Endodermal cell (in vitro differentiated cells): ENCODE data around the gene NACC2. TPM values are rescaled to one million over a fixed set of nuclear protein-coding genes. Genes with fewer than 3 reads are reported as not detected.

Experiments
- DNase-seq: peaks from one replicate; pipeline ENCODE4 v3.0.0-alpha.2; 2017
- H3K27ac ChIP-seq: 2 replicates; pipeline ENCODE4 v1.5.1; 2013; ENCODE audit warnings: mild to moderate bottlenecking, low read depth, low read length, moderate library complexity
- H3K27me3 ChIP-seq: 2 replicates; pipeline ENCODE4 v1.6.1; 2013; ENCODE audit warnings: mild to moderate bottlenecking, low read length, moderate library complexity; ENCODE audit not compliant: insufficient read depth, control insufficient read depth, poor library complexity, severe bottlenecking
- H3K36me3 ChIP-seq: 2 replicates; pipeline ENCODE4 v1.7.0; 2013; ENCODE audit warnings: mild to moderate bottlenecking, low read length, moderate library complexity; ENCODE audit not compliant: control insufficient read depth, insufficient read depth
- H3K4me1 ChIP-seq: one replicate; pipeline ENCODE4 v1.7.0; 2013; ENCODE audit warnings: low read length; ENCODE audit not compliant: control insufficient read depth, insufficient read depth
- H3K4me3 ChIP-seq: 2 replicates; pipeline ENCODE4 v1.5.1; 2013; ENCODE audit warnings: mild to moderate bottlenecking, low read length, moderate library complexity
- H3K9ac ChIP-seq: 2 replicates; pipeline ENCODE4 v1.6.1; 2013; ENCODE audit warnings: mild to moderate bottlenecking, low read length, moderate library complexity; ENCODE audit not compliant: poor library complexity, severe bottlenecking; ENCODE audit errors: extremely low read depth
- H3K9me3 ChIP-seq: 2 replicates; pipeline ENCODE4 v1.6.1; 2013; ENCODE audit warnings: mild to moderate bottlenecking, low read length, moderate library complexity; ENCODE audit not compliant: control insufficient read depth
- H3K27ac Mint-ChIP-seq: 2 replicates; pipeline ENCODE4 v1.8.0; 2020; ENCODE audit warnings: mixed read lengths
- H3K27me3 Mint-ChIP-seq: 2 replicates; pipeline ENCODE4 v1.8.0; 2021; ENCODE audit warnings: mild to moderate bottlenecking, mixed read lengths; ENCODE audit not compliant: insufficient read depth
- H3K36me3 Mint-ChIP-seq: 2 replicates; pipeline ENCODE4 v1.8.0; 2020; ENCODE audit warnings: low read depth, mixed read lengths
- H3K4me1 Mint-ChIP-seq: 2 replicates; pipeline ENCODE4 v1.8.0; 2020; ENCODE audit warnings: mixed read lengths
- H3K4me3 Mint-ChIP-seq: 2 replicates; pipeline ENCODE4 v1.8.0; 2020; ENCODE audit warnings: mild to moderate bottlenecking, moderate library complexity, mixed read lengths
- H3K9me3 Mint-ChIP-seq: 2 replicates; pipeline ENCODE4 v1.8.0; 2020; ENCODE audit warnings: mild to moderate bottlenecking, mixed read lengths
- CTCF ChIP-seq: fragments of 200-600 bp; sonication (generic); conservative IDR thresholded peaks from 2 replicates; pipeline ENCODE4 v1.5.0; 2021; ENCODE audit warnings: antibody characterized with exemption, mild to moderate bottlenecking
- WGBS, 2 experiments: methylation state at CpG; one replicate each; pipeline versions ENCODE4 v1.1.5 to v1.1.7; 2013; ENCODE audit warnings: missing lambda C conversion rate in 2 of 2, mixed read lengths in 1 of 2; ENCODE audit not compliant: insufficient coverage in 1 of 2, insufficient read length in 1 of 2; 5-methylcytosine and 5-hydroxymethylcytosine counted together
- total RNA-seq, 2 donors: library from RNA; stranded (reverse); fragmentation: NEBNext Ultra II Directional in 1 of 2; extraction: Animal tissue kit (Norgen Biotek cat#: 25700) in 1 of 2; gene quantifications; 2 replicates in 1 of 2; 3 replicates in 1 of 2; pipeline ENCODE4 v1.2.1, GENCODE V29; 2021

Gene NACC2
- total RNA-seq, 2 donors from 2014 or later, result 12.4 to 16.7 TPM

GRCh38 chr9:136015656-136016571, 79.2 kb downstream of the NACC2 start:
- no peaks in the 10 kb centered on the region for H3K36me3 ChIP-seq
- no peaks in the 10 kb centered on the region for H3K9me3 ChIP-seq
- H3K4me1 Mint-ChIP-seq, result peaks cover 2% of the 10 kb centered on the region
- H3K4me3 Mint-ChIP-seq, result no peak overlapping the region
- peaks cover 2% of the 10 kb centered on the region for H3K36me3 Mint-ChIP-seq
- no peaks in the 10 kb centered on the region for H3K9me3 Mint-ChIP-seq
- no peak overlapping the region for H3K9ac ChIP-seq
- 80 to 93% methylated on average over 14 to 28 of the region's 28 CpGs for WGBS, 2 experiments
- H3K27ac Mint-ChIP-seq, result no peak overlapping the region
- H3K27me3 Mint-ChIP-seq, result no peaks in the 10 kb centered on the region
- TF ChIP-seq CTCF, result no peak
- no peaks in the 10 kb centered on the region for H3K27me3 ChIP-seq
- no peak overlapping the region for H3K27ac ChIP-seq
- peak; percentile 33 for DNase-seq
- no peaks in the 10 kb centered on the region for H3K4me1 ChIP-seq
- H3K4me3 ChIP-seq, result no peak overlapping the region

GRCh38 chr9:136014924-136015633, 80.0 kb downstream of the NACC2 start:
- peak; percentile 33 for DNase-seq
- 83 to 91% methylated on average over 13 to 19 of the region's 19 CpGs for WGBS, 2 experiments
- Histone ChIP-seq H3K27me3 (no peaks in the 10 kb centered on the region), H3K4me1 (no peaks in the 10 kb centered on the region), H3K27ac (no peak overlapping the region), H3K36me3 (no peaks in the 10 kb centered on the region), H3K9ac (no peak overlapping the region), H3K9me3 (no peaks in the 10 kb centered on the region), H3K4me3 (no peak overlapping the region)
- Mint-ChIP-seq H3K9me3 (no peaks in the 10 kb centered on the region), H3K36me3 (peaks cover 2% of the 10 kb centered on the region), H3K27ac (peak overlapping the region; percentile 52), H3K4me3 (no peak overlapping the region), H3K27me3 (no peaks in the 10 kb centered on the region), H3K4me1 (peaks cover 2% of the 10 kb centered on the region)
- no peak for TF ChIP-seq CTCF

GRCh38 chr9:136014147-136014923, 80.8 kb downstream of the NACC2 start:
- Histone ChIP-seq H3K9ac (no peak overlapping the region), H3K27ac (no peak overlapping the region), H3K9me3 (no peaks in the 10 kb centered on the region), H3K4me3 (no peak overlapping the region), H3K36me3 (no peaks in the 10 kb centered on the region), H3K27me3 (no peaks in the 10 kb centered on the region), H3K4me1 (no peaks in the 10 kb centered on the region)
- H3K4me3 Mint-ChIP-seq, result no peak overlapping the region
- H3K27me3 Mint-ChIP-seq, result no peaks in the 10 kb centered on the region
- DNase-seq, result no peak
- peaks cover 2% of the 10 kb centered on the region for H3K36me3 Mint-ChIP-seq
- H3K27ac Mint-ChIP-seq, result no peak overlapping the region
- no peak for TF ChIP-seq CTCF
- WGBS, 2 experiments, result 93 to 95% methylated on average over 14 to 18 of the region's 18 CpGs
- peaks cover 2% of the 10 kb centered on the region for H3K4me1 Mint-ChIP-seq
- H3K9me3 Mint-ChIP-seq, result no peaks in the 10 kb centered on the region
